ENCODE results near the gene ABHD18. TPM values are rescaled to one million over a fixed set of nuclear protein-coding genes. Genes with fewer than 3 reads are reported as not detected.
"Not testable (repeated sequence)": the region's sequence is repeated elsewhere in the genome, so short reads cannot be mapped to it uniquely, and the experiment has no call there.

ABHD18 gene
- total RNA-seq, 1 experiment from 2014 or later: 16.3 TPM

DNA sequence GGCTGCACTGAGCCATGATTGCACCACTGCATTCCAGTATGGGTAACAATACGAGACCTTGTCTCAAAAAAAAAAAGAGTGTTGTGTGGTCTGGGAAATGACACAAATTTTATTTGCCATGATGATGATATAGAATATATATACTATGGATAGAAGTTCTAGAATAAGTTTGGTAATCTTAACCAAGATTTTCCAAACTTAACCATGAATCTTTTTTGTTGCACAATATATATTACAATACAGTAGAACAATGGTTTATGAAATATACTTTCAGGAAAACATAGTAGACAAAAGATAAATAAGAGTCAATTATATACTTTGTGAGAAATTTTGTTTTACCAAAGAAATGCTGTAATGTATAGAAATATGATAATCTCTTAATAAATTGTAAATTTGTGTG, 35.0 kb upstream of the ABHD18 start:
- no CpG with 5 or more reads among the region's 1 CpG for WGBS (ENCODE audit: extremely low coverage, insufficient read length, low lambda C conversion rate)
- Histone ChIP-seq H2AFZ (ENCODE audit: low read length) (no peak overlapping the region), H4K8ac (replicated peaks; ENCODE audit: insufficient read length, low read depth, low read length) (no peak overlapping the region), H3K9ac (ENCODE audit: extremely low read depth, insufficient read length, low read length) (no peak overlapping the region), H2BK20ac (ENCODE audit: low read depth, low read length, poor library complexity, severe bottlenecking) (no peak overlapping the region), H3K4ac (ENCODE audit: low read depth, low read length) (no peak overlapping the region), H2BK5ac (ENCODE audit: insufficient read length, low read length) (no peak overlapping the region), H3K27ac (ENCODE audit: insufficient read length, low read depth, low read length) (no peak overlapping the region), H4K5ac (ENCODE audit: insufficient read length, low read depth, low read length) (no peak overlapping the region), H3K23ac (ENCODE audit: insufficient read length, low read depth, low read length) (no peak overlapping the region), H3K18ac (ENCODE audit: insufficient read length, low read depth, low read length) (no peak overlapping the region), H3K27me3 (ENCODE audit: insufficient read depth, low read length) (no peaks in the 10 kb centered on the region), H4K20me1 (ENCODE audit: control insufficient read depth, insufficient read depth, insufficient read length) (no peaks in the 10 kb centered on the region), H2BK120ac (ENCODE audit: low read depth, low read length, poor library complexity, severe bottlenecking) (no peak overlapping the region), H2AK5ac (ENCODE audit: insufficient read length, low read length) (no peak overlapping the region), H2BK12ac (ENCODE audit: insufficient read length, low read depth, low read length) (no peak overlapping the region), H3K79me2 (ENCODE audit: insufficient read depth, low read length) (no peaks in the 10 kb centered on the region), H3K14ac (ENCODE audit: insufficient read depth, low read length) (no peak overlapping the region), H4K91ac (ENCODE audit: insufficient read length, low read depth, low read length) (no peak overlapping the region), H3K4me1 (ENCODE audit: insufficient read depth, low read length) (no peaks in the 10 kb centered on the region), H3K23me2 (ENCODE audit: insufficient read length, low read depth, low read length, poor library complexity, severe bottlenecking) (no peaks in the 10 kb centered on the region), H3K9me3 (ENCODE audit: control insufficient read depth, low read depth, low read length) (no peaks in the 10 kb centered on the region), H3K79me1 (ENCODE audit: insufficient read depth, low read depth, low read length, poor library complexity, severe bottlenecking) (no peaks in the 10 kb centered on the region), H3K4me2 (ENCODE audit: insufficient read depth, insufficient read length, low read length) (no peak overlapping the region), H3T11ph (ENCODE audit: low read length) (no peak overlapping the region), H3K56ac (ENCODE audit: insufficient read length, low read depth, low read length) (no peak overlapping the region), H2BK15ac (ENCODE audit: low read depth, low read length) (no peak overlapping the region)
- DNase-seq: no peak
- Mint-ChIP-seq H3K9me3 (no peaks in the 10 kb centered on the region), H3K36me3 (ENCODE audit: insufficient read depth in 1 of 3, low read depth in 3 of 3) (peaks cover 6 to 18% (median 13%) of the 10 kb centered on the region in 3 experiments), H3K4me1 (no peaks in the 10 kb centered on the region), H3K27ac (no peak overlapping the region), H3K4me3 (no peak overlapping the region), H3K27me3 (ENCODE audit: low read depth) (no peaks in the 10 kb centered on the region)
- TF ChIP-seq, protein P1, sequence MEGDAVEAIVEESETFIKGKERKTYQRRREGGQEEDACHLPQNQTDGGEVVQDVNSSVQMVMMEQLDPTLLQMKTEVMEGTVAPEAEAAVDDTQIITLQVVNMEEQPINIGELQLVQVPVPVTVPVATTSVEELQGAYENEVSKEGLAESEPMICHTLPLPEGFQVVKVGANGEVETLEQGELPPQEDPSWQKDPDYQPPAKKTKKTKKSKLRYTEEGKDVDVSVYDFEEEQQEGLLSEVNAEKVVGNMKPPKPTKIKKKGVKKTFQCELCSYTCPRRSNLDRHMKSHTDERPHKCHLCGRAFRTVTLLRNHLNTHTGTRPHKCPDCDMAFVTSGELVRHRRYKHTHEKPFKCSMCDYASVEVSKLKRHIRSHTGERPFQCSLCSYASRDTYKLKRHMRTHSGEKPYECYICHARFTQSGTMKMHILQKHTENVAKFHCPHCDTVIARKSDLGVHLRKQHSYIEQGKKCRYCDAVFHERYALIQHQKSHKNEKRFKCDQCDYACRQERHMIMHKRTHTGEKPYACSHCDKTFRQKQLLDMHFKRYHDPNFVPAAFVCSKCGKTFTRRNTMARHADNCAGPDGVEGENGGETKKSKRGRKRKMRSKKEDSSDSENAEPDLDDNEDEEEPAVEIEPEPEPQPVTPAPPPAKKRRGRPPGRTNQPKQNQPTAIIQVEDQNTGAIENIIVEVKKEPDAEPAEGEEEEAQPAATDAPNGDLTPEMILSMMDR (conservative IDR thresholded peaks at IDR 0.05): no peak

DNA sequence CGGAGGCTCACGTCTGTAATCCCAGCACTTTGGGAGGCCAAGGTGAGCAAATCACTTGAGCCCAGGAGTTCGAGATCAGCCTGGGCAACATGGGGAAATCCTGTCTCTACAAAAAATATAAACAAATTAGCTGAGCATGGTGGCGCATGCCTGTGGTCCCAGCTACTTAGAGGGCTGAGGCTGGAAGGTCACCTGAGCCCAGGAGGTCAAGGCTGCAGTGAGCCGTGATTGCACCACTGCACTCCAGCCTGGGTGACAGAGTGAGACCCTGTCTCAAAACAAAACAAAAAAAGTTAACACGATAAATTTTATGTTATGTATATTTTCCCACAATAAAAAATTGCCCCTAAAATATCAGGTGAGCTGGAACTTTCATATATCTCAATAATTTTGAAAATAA, 33.4 kb upstream of the ABHD18 start:
- H3K18ac ChIP-seq (ENCODE audit: insufficient read length, low read depth, low read length); H3K23me2 ChIP-seq (ENCODE audit: insufficient read length, low read depth, low read length, poor library complexity, severe bottlenecking); H3K4me1 ChIP-seq (ENCODE audit: insufficient read depth, low read length); H3K14ac ChIP-seq (ENCODE audit: insufficient read depth, low read length); H3K27me3 ChIP-seq (ENCODE audit: insufficient read depth, low read length); H3K9me3 ChIP-seq (ENCODE audit: control insufficient read depth, low read depth, low read length); H2BK12ac ChIP-seq (ENCODE audit: insufficient read length, low read depth, low read length); H2BK120ac ChIP-seq (ENCODE audit: low read depth, low read length, poor library complexity, severe bottlenecking); H4K5ac ChIP-seq (ENCODE audit: insufficient read length, low read depth, low read length); H3T11ph ChIP-seq (ENCODE audit: low read length); H4K91ac ChIP-seq (ENCODE audit: insufficient read length, low read depth, low read length); H2AFZ ChIP-seq (ENCODE audit: low read length); H3K79me1 ChIP-seq (ENCODE audit: insufficient read depth, low read depth, low read length, poor library complexity, severe bottlenecking); H3K4me3 Mint-ChIP-seq; H2BK5ac ChIP-seq (ENCODE audit: insufficient read length, low read length); H4K20me1 ChIP-seq (ENCODE audit: control insufficient read depth, insufficient read depth, insufficient read length); H3K9ac ChIP-seq (ENCODE audit: extremely low read depth, insufficient read length, low read length); H2AK5ac ChIP-seq (ENCODE audit: insufficient read length, low read length); H3K27ac ChIP-seq (ENCODE audit: insufficient read length, low read depth, low read length); H3K23ac ChIP-seq (ENCODE audit: insufficient read length, low read depth, low read length); H2BK15ac ChIP-seq (ENCODE audit: low read depth, low read length); H3K36me3 Mint-ChIP-seq (ENCODE audit: insufficient read depth in 1 of 3, low read depth in 3 of 3); H3K4ac ChIP-seq (ENCODE audit: low read depth, low read length); H3K56ac ChIP-seq (ENCODE audit: insufficient read length, low read depth, low read length); H2BK20ac ChIP-seq (ENCODE audit: low read depth, low read length, poor library complexity, severe bottlenecking); H3K9me3 Mint-ChIP-seq; H3K27me3 Mint-ChIP-seq (ENCODE audit: low read depth); H3K27ac Mint-ChIP-seq; H3K4me1 Mint-ChIP-seq; H3K79me2 ChIP-seq (ENCODE audit: insufficient read depth, low read length); H4K8ac ChIP-seq (replicated peaks; ENCODE audit: insufficient read length, low read depth, low read length); DNase-seq; H3K4me2 ChIP-seq (ENCODE audit: insufficient read depth, insufficient read length, low read length): not testable (repeated sequence)
- WGBS (ENCODE audit: extremely low coverage, insufficient read length, low lambda C conversion rate): no CpG with 5 or more reads among the region's 6 CpGs
